HepG2 (cell line): ENCODE data around the gene FIZ1. TPM values are rescaled to one million over a fixed set of nuclear protein-coding genes. Genes with fewer than 3 reads are reported as not detected.

Source experiments
- FOXK1 ChIP-seq: sonication (generic); formaldehyde crosslinking; IDR thresholded peaks from 2 replicates; pipeline ENCODE4 v1.4.0; 2020; ENCODE audit warnings: low read depth, missing genetic modification reagents, borderline replicate concordance
- GFI1 ChIP-seq: sonication (generic); formaldehyde crosslinking; IDR thresholded peaks from 2 replicates; pipeline ENCODE4 v1.5.0; 2020; ENCODE audit warnings: missing genetic modification reagents, mild to moderate bottlenecking, borderline replicate concordance
- IRF2 ChIP-seq: IDR thresholded peaks from 2 replicates; pipeline ENCODE4 v1.6.1; 2018; ENCODE audit warnings: missing genetic modification reagents, missing compliant biosample characterization
- SRSF4 ChIP-seq: fragments of 200-400 bp; formaldehyde crosslinking; IDR thresholded peaks from one replicate; pipeline ENCODE4 v1.6.1; 2018; ENCODE audit warnings: mild to moderate bottlenecking, low read depth, low read length, moderate library complexity; ENCODE audit not compliant: poor library complexity, severe bottlenecking
- SRY ChIP-seq: sonication (generic); formaldehyde crosslinking; IDR thresholded peaks from 2 replicates; pipeline ENCODE4 v1.8.0; 2022; ENCODE audit warnings: mild to moderate bottlenecking, missing genetic modification reagents
- TCF12 ChIP-seq, 2 experiments: fragments of 450-650 bp in 1 of 2; sonication (generic) in 1 of 2; formaldehyde crosslinking in 1 of 2; IDR thresholded peaks; 2 replicates each; pipeline versions ENCODE4 v1.6.1 to v1.8.0; 2017 to 2022; ENCODE audit warnings: antibody characterized with exemption in 1 of 2, mild to moderate bottlenecking in 1 of 2, missing genetic modification reagents in 1 of 2, moderate library complexity in 1 of 2
- ZBTB40 ChIP-seq, 2 experiments: fragments of 450-650 bp in 1 of 2; sonication (generic) in 1 of 2; formaldehyde crosslinking in 1 of 2; IDR thresholded peaks; 2 replicates each; pipeline versions ENCODE4 v1.6.1 to v1.8.0; 2016 to 2022; ENCODE audit warnings: antibody characterized with exemption in 1 of 2, mild to moderate bottlenecking in 1 of 2, missing genetic modification reagents in 1 of 2
- ZC3H13 ChIP-seq: sonication (generic); formaldehyde crosslinking; IDR thresholded peaks from 2 replicates; pipeline ENCODE4 v1.8.1; 2023; ENCODE audit warnings: mild to moderate bottlenecking, missing genetic modification reagents, moderate library complexity
- ZFP90 ChIP-seq: sonication (generic); formaldehyde crosslinking; IDR thresholded peaks from 2 replicates; pipeline ENCODE4 v1.8.0; 2022; ENCODE audit warnings: missing genetic modification reagents, mild to moderate bottlenecking, inconsistent platforms, borderline replicate concordance
- ZGPAT ChIP-seq: IDR thresholded peaks from 2 replicates; pipeline ENCODE4 v1.6.1; 2016; ENCODE audit warnings: mild to moderate bottlenecking
- ZNF101 ChIP-seq: sonication (generic); formaldehyde crosslinking; IDR thresholded peaks from 2 replicates; pipeline ENCODE4 v1.4.0; 2020; ENCODE audit warnings: mild to moderate bottlenecking, low read depth, missing genetic modification reagents, borderline replicate concordance
- ZNF276 ChIP-seq: sonication (generic); formaldehyde crosslinking; IDR thresholded peaks from 2 replicates; pipeline ENCODE4 v1.4.0; 2020; ENCODE audit warnings: mild to moderate bottlenecking, low read depth, missing genetic modification reagents
- ZNF350 ChIP-seq: sonication (generic); formaldehyde crosslinking; IDR thresholded peaks from 2 replicates; pipeline ENCODE4 v1.4.0; 2020; ENCODE audit warnings: mild to moderate bottlenecking, low read depth, missing genetic modification reagents, borderline replicate concordance
- ZNF501 ChIP-seq: sonication (generic); formaldehyde crosslinking; IDR thresholded peaks from 2 replicates; pipeline ENCODE4 v1.5.1; 2020; ENCODE audit warnings: mild to moderate bottlenecking, moderate library complexity, missing genetic modification reagents
- polyA plus RNA-seq, 8 experiments: library from polyadenylated mRNA; depleted of rRNA in 3 of 8; stranded (reverse) in 7 of 8; unstranded in 1 of 8; fragments of >200 nt; fragmentation: Illumina TruSeq in 4 of 8; extraction: Trizol in 4 of 8; gene quantifications; 2 replicates each; pipeline versions ENCODE4 v1.2.1 to v1.2.3, GENCODE V29; 2011 to 2016; ENCODE audit warnings: low read depth in 4 of 8, missing spikeins in 1 of 8, mixed read lengths in 1 of 8; ENCODE audit not compliant: insufficient read depth in 1 of 8
- total RNA-seq, 5 experiments: library from RNA; depleted of rRNA; stranded (reverse); fragments of >200 nt; fragmentation: Illumina TruSeq; extraction: Trizol; gene quantifications; 2 replicates each; pipeline ENCODE4 v1.2.3, GENCODE V29; 2016; ENCODE audit warnings: low read depth in 1 of 5

The FIZ1 gene
- total and polyA plus RNA-seq, 2 of the 13 experiments (the other 11 are each of a cell fraction or from before 2014, with no cell fraction given), result 3.6 to 5.9 TPM

- TF ChIP-seq ZNF276 (CRISPR knock-in tag) (0 out of 2 replicates have a peak, but pooled peaks have one; percentile 31), GFI1 (CRISPR knock-in tag) (peak; percentile 49; the same call in 1 of the 2 replicates), ZGPAT (CRISPR knock-in tag) (peak; percentile 82), IRF2 (CRISPR knock-in tag) (peak; percentile 81), ZFP90 (CRISPR knock-in tag) (no peak; the same call in 1 of the 2 replicates), ZNF350 (peak; percentile 69), TCF12 (IDR thresholded peaks at IDR 0.05) (no peak), TCF12 (CRISPR knock-in tag; IDR thresholded peaks at IDR 0.05) (0 out of 2 replicates have a peak, but pooled peaks have one; percentile 37), ZBTB40 (IDR thresholded peaks at IDR 0.05) (peak; percentile 64), ZBTB40 (CRISPR knock-in tag; IDR thresholded peaks at IDR 0.05) (no peak), FOXK1 (CRISPR knock-in tag) (peak; percentile 41; the same call in 1 of the 2 replicates), SRY (CRISPR knock-in tag) (peak; percentile 9), ZC3H13 (CRISPR knock-in tag) (peak; percentile 70; the same call in 1 of the 2 replicates), ZNF101 (CRISPR knock-in tag) (no peak), ZNF501 (CRISPR knock-in tag) (peak; percentile 90), SRSF4 (no peak)
These were observed 43.9 kb upstream of the FIZ1 start, which contains the start of gene ZNF581 (continued) for GRCh38 chr19:55643003-55643886.
